SU-DHL-6 (cell line): ENCODE measurements around the gene PHKA2.

Experiments used
- H2AFZ ChIP-seq: fragments of 200-600 bp; sonication (generic); 2 replicates; pipeline ENCODE4 v1.6.1; 2014; ENCODE audit warnings: low read depth, mild to moderate bottlenecking, moderate library complexity, mixed read lengths, antibody characterized with exemption, low read length; ENCODE audit not compliant: severe bottlenecking
- H3F3A ChIP-seq: fragments of 200-600 bp; shearing (Covaris generic); 2 replicates; pipeline ENCODE4 v1.6.0; 2016; ENCODE audit warnings: antibody characterized with exemption, mild to moderate bottlenecking; ENCODE audit not compliant: insufficient read depth
- H3K27ac ChIP-seq: fragments of 200-600 bp; sonication (generic); 2 replicates; pipeline ENCODE4 v1.5.1; 2016; ENCODE audit warnings: low read depth, mild to moderate bottlenecking, low read length, moderate library complexity, mixed read lengths
- H3K27me3 ChIP-seq: fragments of 200-600 bp; sonication (generic), shearing (Covaris generic); 2 replicates; pipeline ENCODE4 v1.6.0; 2014; ENCODE audit warnings: mild to moderate bottlenecking, low read length
- H3K36me3 ChIP-seq: fragments of 200-600 bp; sonication (generic); 2 replicates; pipeline ENCODE4 v1.6.1; 2014; ENCODE audit warnings: mild to moderate bottlenecking, low read length, mixed read lengths
- H3K4me2 ChIP-seq: fragments of 300-600, 200-600 bp; shearing (Covaris generic), sonication (generic); 2 replicates; pipeline ENCODE4 v1.6.0; 2014; ENCODE audit warnings: low read length, low read depth, mild to moderate bottlenecking; ENCODE audit not compliant: poor library complexity, severe bottlenecking
- H3K4me3 ChIP-seq: fragments of 200-600 bp; sonication (generic); 2 replicates; pipeline ENCODE4 v1.5.1; 2014; ENCODE audit warnings: antibody characterized with exemption, low read length, mild to moderate bottlenecking, mixed read lengths; ENCODE audit not compliant: insufficient read depth, poor library complexity, severe bottlenecking
- H3K79me2 ChIP-seq: fragments of 200-600 bp; sonication (generic); 2 replicates; pipeline ENCODE4 v1.6.1; 2014; ENCODE audit warnings: mild to moderate bottlenecking, low read length, moderate library complexity; ENCODE audit not compliant: insufficient read depth
- H3K9ac ChIP-seq: fragments of 200-600 bp; sonication (generic); 2 replicates; pipeline ENCODE4 v1.7.0; 2014; ENCODE audit warnings: mild to moderate bottlenecking, low read length
- H3K9me2 ChIP-seq: fragments of 200-600 bp; sonication (generic); replicated peaks from 2 replicates; pipeline ENCODE4 v1.6.1; 2014; ENCODE audit warnings: low read length; ENCODE audit not compliant: insufficient read depth
- H3K9me3 ChIP-seq: fragments of 200-600 bp; sonication (generic); 2 replicates; pipeline ENCODE4 v1.6.1; 2014; ENCODE audit warnings: low read length, mixed read lengths; ENCODE audit not compliant: insufficient read depth
- H4K20me1 ChIP-seq: fragments of 200-600 bp; sonication (generic); 2 replicates; pipeline ENCODE4 v1.6.1; 2014; ENCODE audit warnings: low read depth, mild to moderate bottlenecking, antibody characterized with exemption, low read length, moderate library complexity, mixed read lengths
- CTCF ChIP-seq: fragments of 200-600 bp; sonication (generic); IDR thresholded peaks from one replicate; pipeline ENCODE4 v1.5.1; 2017; ENCODE audit warnings: antibody characterized with exemption, mild to moderate bottlenecking, low read length, moderate library complexity; ENCODE audit not compliant: insufficient read depth, poor library complexity, severe bottlenecking
- EZH2phosphoT487 ChIP-seq: fragments of 200-600 bp; sonication (generic), shearing (Covaris generic); conservative IDR thresholded peaks from 2 replicates; pipeline ENCODE4 v1.6.1; 2018; ENCODE audit warnings: mild to moderate bottlenecking, antibody characterized with exemption, low read length, moderate library complexity, mixed read lengths

The PHKA2 gene

GRCh38 chrX:18875256-18875878, 108.5 kb downstream of the PHKA2 start:
- no peaks in the 10 kb centered on the region for H3K27me3 ChIP-seq
- no peaks in the 10 kb centered on the region for H3K9me2 ChIP-seq
- H3K79me2 ChIP-seq = no peaks in the 10 kb centered on the region
- H4K20me1 ChIP-seq = no peaks in the 10 kb centered on the region
- H3K9me3 ChIP-seq = no peaks in the 10 kb centered on the region
- no peak overlapping the region for H3K27ac ChIP-seq
- H3K4me2 ChIP-seq = no peak overlapping the region
- H3K9ac ChIP-seq = no peak overlapping the region
- no peak overlapping the region for H3K4me3 ChIP-seq
- H3F3A ChIP-seq = no peaks in the 10 kb centered on the region
- no peak overlapping the region for H2AFZ ChIP-seq
- H3K36me3 ChIP-seq = no peaks in the 10 kb centered on the region
- TF ChIP-seq CTCF (no peak), EZH2phosphoT487 (no peak)

- Histone ChIP-seq H3K27me3 (no peaks in the 10 kb centered on the region), H3K9me3 (no peaks in the 10 kb centered on the region), H3K4me3 (no peak overlapping the region), H3K79me2 (no peaks in the 10 kb centered on the region), H3K4me2 (no peak overlapping the region), H2AFZ (no peak overlapping the region), H3F3A (no peaks in the 10 kb centered on the region), H3K9ac (no peak overlapping the region), H3K9me2 (no peaks in the 10 kb centered on the region), H3K27ac (no peak overlapping the region), H3K36me3 (no peaks in the 10 kb centered on the region), H4K20me1 (no peaks in the 10 kb centered on the region)
- no peak for TF ChIP-seq CTCF
- no peak for TF ChIP-seq EZH2phosphoT487
Measured at GRCh38 chrX:18874560-18875255, 109.2 kb downstream of the PHKA2 start.

- H3K9me2 ChIP-seq = no peaks in the 10 kb centered on the region
- no peak for TF ChIP-seq EZH2phosphoT487
- TF ChIP-seq CTCF = no peak
- H4K20me1 ChIP-seq = no peaks in the 10 kb centered on the region
- no peak overlapping the region for H3K9ac ChIP-seq
- H3F3A ChIP-seq = no peaks in the 10 kb centered on the region
- H2AFZ ChIP-seq = no peak overlapping the region
- no peak overlapping the region for H3K4me3 ChIP-seq
- H3K9me3 ChIP-seq = no peaks in the 10 kb centered on the region
- no peaks in the 10 kb centered on the region for H3K27me3 ChIP-seq
- H3K27ac ChIP-seq = no peak overlapping the region
- H3K4me2 ChIP-seq = no peak overlapping the region
- H3K36me3 ChIP-seq = no peaks in the 10 kb centered on the region
- no peaks in the 10 kb centered on the region for H3K79me2 ChIP-seq
Measured at GRCh38 chrX:18873836-18874235, 110.1 kb downstream of the PHKA2 start.
